Measurements from ENCODE around the gene CANX. TPM values are rescaled to one million over a fixed set of nuclear protein-coding genes. Genes with fewer than 3 reads are reported as not detected.

Gene CANX
- total and polyA plus RNA-seq, 2 of the 13 experiments (the other 11 are each of a cell fraction or from before 2014, with no cell fraction given), result 477 to 680 TPM

DNA sequence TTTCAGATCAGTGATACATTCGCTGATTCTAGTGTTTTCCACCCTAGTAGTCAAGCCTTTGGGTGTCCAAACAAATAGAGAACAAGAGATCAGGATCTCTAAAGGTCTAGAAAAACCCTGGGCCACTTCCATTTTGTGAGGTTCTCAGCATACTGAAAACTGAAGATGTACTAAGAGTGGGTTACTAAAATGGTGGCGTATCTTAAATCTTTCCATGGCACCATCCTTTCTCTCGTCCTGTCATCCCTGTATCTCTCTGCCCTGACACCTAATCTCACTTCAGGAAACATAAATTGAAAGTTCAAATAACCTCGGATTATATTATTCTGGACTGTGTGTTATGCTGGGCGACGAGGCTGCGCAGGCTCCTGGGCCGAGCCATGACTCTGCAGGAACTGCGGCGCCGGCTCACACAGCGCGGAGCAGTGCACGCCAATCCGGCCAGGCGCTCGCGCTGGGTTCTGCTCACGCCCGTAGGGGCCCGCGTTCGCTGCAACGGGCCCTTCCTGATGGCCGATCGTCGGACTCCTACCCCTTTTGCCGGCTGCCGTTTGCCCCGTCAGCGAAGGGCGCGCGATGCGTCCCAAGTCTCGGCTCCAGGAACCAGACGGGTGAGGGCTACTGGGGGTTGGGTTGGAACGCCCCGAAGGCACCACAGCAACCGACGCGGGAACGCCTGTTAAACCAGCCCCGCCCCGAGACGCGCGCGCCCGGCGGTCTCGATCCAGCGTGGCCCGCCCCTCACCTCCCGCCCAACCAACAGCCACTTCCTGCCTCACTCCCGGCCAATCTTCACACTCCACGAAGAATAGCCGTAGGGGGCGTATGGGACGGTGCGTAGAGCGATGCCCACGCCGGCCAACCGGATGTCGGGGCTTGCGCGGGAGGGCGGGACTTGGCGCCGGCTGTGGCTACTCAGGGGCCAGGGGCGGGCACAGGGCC, 503 bp upstream of the CANX start (continued):
- TF ChIP-seq, protein P1, sequence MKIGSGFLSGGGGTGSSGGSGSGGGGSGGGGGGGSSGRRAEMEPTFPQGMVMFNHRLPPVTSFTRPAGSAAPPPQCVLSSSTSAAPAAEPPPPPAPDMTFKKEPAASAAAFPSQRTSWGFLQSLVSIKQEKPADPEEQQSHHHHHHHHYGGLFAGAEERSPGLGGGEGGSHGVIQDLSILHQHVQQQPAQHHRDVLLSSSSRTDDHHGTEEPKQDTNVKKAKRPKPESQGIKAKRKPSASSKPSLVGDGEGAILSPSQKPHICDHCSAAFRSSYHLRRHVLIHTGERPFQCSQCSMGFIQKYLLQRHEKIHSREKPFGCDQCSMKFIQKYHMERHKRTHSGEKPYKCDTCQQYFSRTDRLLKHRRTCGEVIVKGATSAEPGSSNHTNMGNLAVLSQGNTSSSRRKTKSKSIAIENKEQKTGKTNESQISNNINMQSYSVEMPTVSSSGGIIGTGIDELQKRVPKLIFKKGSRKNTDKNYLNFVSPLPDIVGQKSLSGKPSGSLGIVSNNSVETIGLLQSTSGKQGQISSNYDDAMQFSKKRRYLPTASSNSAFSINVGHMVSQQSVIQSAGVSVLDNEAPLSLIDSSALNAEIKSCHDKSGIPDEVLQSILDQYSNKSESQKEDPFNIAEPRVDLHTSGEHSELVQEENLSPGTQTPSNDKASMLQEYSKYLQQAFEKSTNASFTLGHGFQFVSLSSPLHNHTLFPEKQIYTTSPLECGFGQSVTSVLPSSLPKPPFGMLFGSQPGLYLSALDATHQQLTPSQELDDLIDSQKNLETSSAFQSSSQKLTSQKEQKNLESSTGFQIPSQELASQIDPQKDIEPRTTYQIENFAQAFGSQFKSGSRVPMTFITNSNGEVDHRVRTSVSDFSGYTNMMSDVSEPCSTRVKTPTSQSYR (CRISPR knock-in tag; IDR thresholded peaks at IDR 0.05; ENCODE audit: borderline replicate concordance), result peak; percentile 55; the same call in 1 of the 2 replicates
- TF ChIP-seq ZNF558 (CRISPR knock-in tag; IDR thresholded peaks at IDR 0.05; ENCODE audit: borderline replicate concordance), result 0 out of 2 replicates have a peak, but pooled peaks have one; percentile 34
- TF ChIP-seq ZBTB44 (CRISPR knock-in tag; IDR thresholded peaks at IDR 0.05), result peak; percentile 7; the same call in 1 of the 2 replicates
- TF ChIP-seq TEAD3 (CRISPR knock-in tag; optimal IDR thresholded peaks at IDR 0.05; ENCODE audit: borderline replicate concordance), result peak; percentile 67
- no peak; the same call in 1 of the 2 replicates for TF ChIP-seq SP5 (CRISPR knock-in tag; IDR thresholded peaks at IDR 0.05; ENCODE audit: borderline replicate concordance, low read depth)
- TF ChIP-seq ZNF12 (CRISPR knock-in tag; IDR thresholded peaks at IDR 0.05), result no peak
- TF ChIP-seq ZNF547 (CRISPR knock-in tag; IDR thresholded peaks at IDR 0.05), result peak; percentile 47; the same call in 1 of the 2 replicates
- no peak for TF ChIP-seq ZNF720 (CRISPR knock-in tag; IDR thresholded peaks at IDR 0.05)
- TF ChIP-seq THAP11 (CRISPR knock-in tag; IDR thresholded peaks at IDR 0.05), result peak; percentile 67
- no peak for TF ChIP-seq ZNF850 (CRISPR knock-in tag; conservative IDR thresholded peaks at IDR 0.05)
- no peak for TF ChIP-seq PAX8 (CRISPR knock-in tag; IDR thresholded peaks at IDR 0.05; ENCODE audit: borderline replicate concordance)
- peak; percentile 79; the same call in 1 of the 2 replicates for TF ChIP-seq KLF11 (CRISPR knock-in tag; IDR thresholded peaks at IDR 0.05)
- TF ChIP-seq TP53 (CRISPR knock-in tag; conservative IDR thresholded peaks at IDR 0.05), result no peak
- peak; percentile 91 for TF ChIP-seq REL (CRISPR knock-in tag; conservative IDR thresholded peaks at IDR 0.05)
- no peak for TF ChIP-seq ZSCAN5A (CRISPR knock-in tag; IDR thresholded peaks at IDR 0.05; ENCODE audit: borderline replicate concordance)
- TF ChIP-seq, protein P2, sequence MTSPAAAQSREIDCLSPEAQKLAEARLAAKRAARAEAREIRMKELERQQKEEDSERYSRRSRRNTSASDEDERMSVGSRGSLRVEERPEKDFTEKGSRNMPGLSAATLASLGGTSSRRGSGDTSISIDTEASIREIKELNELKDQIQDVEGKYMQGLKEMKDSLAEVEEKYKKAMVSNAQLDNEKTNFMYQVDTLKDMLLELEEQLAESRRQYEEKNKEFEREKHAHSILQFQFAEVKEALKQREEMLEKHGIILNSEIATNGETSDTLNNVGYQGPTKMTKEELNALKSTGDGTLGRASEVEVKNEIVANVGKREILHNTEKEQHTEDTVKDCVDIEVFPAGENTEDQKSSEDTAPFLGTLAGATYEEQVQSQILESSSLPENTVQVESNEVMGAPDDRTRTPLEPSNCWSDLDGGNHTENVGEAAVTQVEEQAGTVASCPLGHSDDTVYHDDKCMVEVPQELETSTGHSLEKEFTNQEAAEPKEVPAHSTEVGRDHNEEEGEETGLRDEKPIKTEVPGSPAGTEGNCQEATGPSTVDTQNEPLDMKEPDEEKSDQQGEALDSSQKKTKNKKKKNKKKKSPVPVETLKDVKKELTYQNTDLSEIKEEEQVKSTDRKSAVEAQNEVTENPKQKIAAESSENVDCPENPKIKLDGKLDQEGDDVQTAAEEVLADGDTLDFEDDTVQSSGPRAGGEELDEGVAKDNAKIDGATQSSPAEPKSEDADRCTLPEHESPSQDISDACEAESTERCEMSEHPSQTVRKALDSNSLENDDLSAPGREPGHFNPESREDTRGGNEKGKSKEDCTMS (CRISPR knock-in tag; conservative IDR thresholded peaks at IDR 0.05), result no peak
- TF ChIP-seq TAF15 (IDR thresholded peaks at IDR 0.05; ENCODE audit: low read depth, low read length, poor library complexity, severe bottlenecking), result no peak
- no peak for TF ChIP-seq ZNF550 (CRISPR knock-in tag; IDR thresholded peaks at IDR 0.05; ENCODE audit: borderline replicate concordance)
- TF ChIP-seq SP2 (CRISPR knock-in tag; IDR thresholded peaks at IDR 0.05), result peak; percentile 100
- no peak for TF ChIP-seq HIVEP1 (CRISPR knock-in tag; IDR thresholded peaks at IDR 0.05)
- no peak for TF ChIP-seq FLYWCH1 (CRISPR knock-in tag; IDR thresholded peaks at IDR 0.05)

All from HepG2 (cell line).